Fibroblast of lung (primary cell): ENCODE data around the gene RAI1.

Source experiments
- CTCF ChIP-seq, 2 donors: IDR thresholded peaks in 1 of 2; conservative IDR thresholded peaks in 1 of 2; 1 replicate in 1 of 2; 2 replicates in 1 of 2; pipeline ENCODE4 v1.5.1; 2011 to 2012; ENCODE audit warnings: low read length in 2 of 2, control low read depth in 1 of 2, inconsistent platforms in 1 of 2, low read depth in 1 of 2, mild to moderate bottlenecking in 1 of 2
- EZH2 ChIP-seq: IDR thresholded peaks from 2 replicates; pipeline ENCODE4 v1.5.1; 2012; ENCODE audit warnings: low read length, control low read depth, mild to moderate bottlenecking; ENCODE audit errors: missing control alignments

DNA sequence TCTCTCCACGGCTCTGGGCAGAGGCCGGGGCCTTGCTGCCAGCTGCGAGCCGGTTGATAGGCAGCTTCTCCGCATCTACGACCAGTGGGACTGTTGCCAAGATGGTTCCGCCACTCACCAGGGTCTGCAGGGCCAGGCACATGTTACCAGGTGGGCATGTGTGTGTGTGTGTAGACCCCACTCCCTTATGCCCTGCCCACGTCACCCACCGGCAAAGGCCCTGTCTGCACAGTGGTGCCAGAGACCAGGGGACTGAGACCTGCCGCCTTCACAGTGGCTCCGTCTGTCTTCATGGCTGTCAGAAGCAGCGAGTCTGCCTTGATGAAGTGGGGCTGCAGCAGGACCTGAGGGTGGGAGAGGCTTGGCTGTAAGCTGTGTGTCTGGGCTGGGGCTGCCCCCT lies 137.9 kb downstream of the RAI1 start:
- TF ChIP-seq CTCF (conservative IDR thresholded peaks at IDR 0.05 in 1 of 2, IDR thresholded peaks at IDR 0.05 in 1 of 2; ENCODE audit: low read depth in 1 of 2, low read length in 2 of 2): no peak
- TF ChIP-seq EZH2: no peak
